GM12878 (cell line): ENCODE results near the gene SLC46A2. TPM values are rescaled to one million over a fixed set of nuclear protein-coding genes. Genes with fewer than 3 reads are reported as not detected.

Source experiments
- ATAC-seq: fragments of 200-7000 bp; cut with Tn5 transposase; 3 replicates; pipeline ENCODE4 v1.9.1; 2020; ENCODE audit warnings: mild to moderate bottlenecking, moderate library complexity
- BruUV-seq: library from RNA; stranded (reverse); fragments of 400-500 nt; replicated peaks from 2 replicates; lab custom pipeline; 2021; lab: Mats Ljungman, UMichigan
- CTCF ChIA-PET: fragments of 300-600 bp; sonication (Branson Sonifier 250); formaldehyde crosslinking; extraction: SDS; loops from one replicate; lab custom pipeline; 2021; ENCODE audit warnings: inconsistent platforms; lab: Yijun Ruan, JAX
- POLR2A ChIA-PET: fragments of 350-600 bp; formaldehyde crosslinking; extraction: SDS; loops from one replicate; lab custom pipeline; 2021; ENCODE audit warnings: inconsistent platforms; lab: Charles Lee
- RAD21 ChIA-PET: fragments of 300-600 bp; sonication (Branson Sonifier 250); formaldehyde crosslinking; loops from one replicate; lab custom pipeline; 2023; ENCODE audit warnings: antibody characterized with exemption; ENCODE audit not compliant: unreplicated experiment; lab: Charles Lee
- SMC1A ChIA-PET: fragments of 300-600 bp; sonication (Branson Sonifier 250); formaldehyde crosslinking; loops from one replicate; lab custom pipeline; 2023; ENCODE audit not compliant: unreplicated experiment, uncharacterized antibody; lab: Charles Lee
- DNase-seq: peaks from one replicate; pipeline ENCODE4 v3.0.0-alpha.2; 2011; ENCODE audit warnings: low read depth, low spot score
- FAIRE-seq: peaks from 3 replicates; lab custom pipeline; 2011; peaks lifted over from hg19 to GRCh38; lab: Jason Lieb, UNC
- H2AFZ ChIP-seq: 2 replicates; pipeline ENCODE4 v1.6.0; 2011; ENCODE audit warnings: low read depth, low read length, control low read depth; ENCODE audit not compliant: control insufficient read depth
- H3K27ac ChIP-seq: 2 replicates; pipeline ENCODE4 v1.5.1; 2011; ENCODE audit warnings: control low read depth; ENCODE audit not compliant: control insufficient read depth, insufficient read depth
- H3K27me3 ChIP-seq, 2 experiments: replicated peaks in 1 of 2; 2 replicates each; pipeline versions ENCODE4 v1.6.0 to v1.6.1; 2011; ENCODE audit warnings: low read length in 1 of 2; ENCODE audit not compliant: control insufficient read depth in 2 of 2, insufficient read depth in 2 of 2
- H3K36me3 ChIP-seq, 2 experiments: 2 replicates each; pipeline ENCODE4 v1.5.1; 2011; ENCODE audit warnings: low read length in 1 of 2; ENCODE audit not compliant: control insufficient read depth in 2 of 2, insufficient read depth in 2 of 2
- H3K4me1 ChIP-seq: 2 replicates; pipeline ENCODE4 v1.6.1; 2011; ENCODE audit warnings: mild to moderate bottlenecking, low read length, moderate library complexity, mixed read lengths; ENCODE audit not compliant: control insufficient read depth, insufficient read depth
- H3K4me2 ChIP-seq: 2 replicates; pipeline ENCODE4 v1.6.0; 2011; ENCODE audit warnings: control low read depth; ENCODE audit not compliant: control insufficient read depth, insufficient read depth
- H3K4me3 ChIP-seq: fragments of 200-600 bp; sonication (generic); 2 replicates; pipeline ENCODE4 v1.5.1; 2016
- H3K79me2 ChIP-seq: 2 replicates; pipeline ENCODE4 v1.6.0; 2011; ENCODE audit warnings: low read length; ENCODE audit not compliant: control insufficient read depth, insufficient read depth
- H3K9ac ChIP-seq: 2 replicates; pipeline ENCODE4 v1.8.0; 2011; ENCODE audit warnings: low read length, control low read depth, mixed read lengths; ENCODE audit not compliant: control insufficient read depth, insufficient read depth
- H3K9me3 ChIP-seq: replicated peaks from 3 replicates; pipeline ENCODE4 v1.5.1; 2011; ENCODE audit warnings: mild to moderate bottlenecking, low read length; ENCODE audit not compliant: control insufficient read depth, insufficient read depth
- H4K20me1 ChIP-seq: 2 replicates; pipeline ENCODE4 v1.6.0; 2011; ENCODE audit not compliant: control insufficient read depth, insufficient read depth
- EED ChIP-seq: sonication (generic); IDR thresholded peaks from 2 replicates; pipeline ENCODE4 v1.6.1; 2016; ENCODE audit warnings: antibody characterized with exemption, low read depth
- IRF4 ChIP-seq: IDR thresholded peaks from 2 replicates; pipeline ENCODE4 v1.6.1; 2011; ENCODE audit warnings: low read depth, low read length
- NR2F1 ChIP-seq: fragments of 450-650 bp; conservative IDR thresholded peaks from 2 replicates; pipeline ENCODE4 v1.6.1; 2017; ENCODE audit warnings: mild to moderate bottlenecking
- RB1 ChIP-seq: fragments of 450-650 bp; formaldehyde crosslinking; IDR thresholded peaks from 2 replicates; pipeline ENCODE4 v1.6.1; 2017; ENCODE audit warnings: mild to moderate bottlenecking, borderline replicate concordance
- RUNX3 ChIP-seq: IDR thresholded peaks from 2 replicates; pipeline ENCODE4 v1.6.1; 2012; ENCODE audit warnings: low read length, inconsistent platforms
- SP1 ChIP-seq: IDR thresholded peaks from one replicate; pipeline ENCODE4 v1.6.1; 2011; ENCODE audit warnings: low read depth, low read length
- TCF12 ChIP-seq: IDR thresholded peaks from 2 replicates; pipeline ENCODE4 v1.6.1; 2011; ENCODE audit warnings: low read depth, mild to moderate bottlenecking, low read length
- WGBS: methylation state at CpG from one replicate; pipeline ENCODE4 v1.1.6; 2016; ENCODE audit warnings: low lambda C conversion rate; ENCODE audit not compliant: insufficient replicate concordance, insufficient coverage; ENCODE audit errors: missing lambda C conversion rate; 5-methylcytosine and 5-hydroxymethylcytosine counted together
- in situ Hi-C: fragments of 300-500 bp; cut with MboI; formaldehyde crosslinking; loops from 9 replicates; pipeline ENCODE4 v1.14.3; 2018; ENCODE audit warnings: mixed read lengths
- intact Hi-C: fragments of 100-400 bp; cut with micrococcal nuclease; formaldehyde crosslinking; loops from one replicate; pipeline ENCODE4 v1.14.2; 2022; ENCODE audit not compliant: unreplicated experiment
- polyA plus RNA-seq, 11 experiments: library from polyadenylated mRNA; depleted of rRNA in 4 of 11; unstranded in 6 of 11; stranded (reverse) in 5 of 11; fragments of >200 nt; fragmentation: Nextera tagmentation in 4 of 11; fragmentation: Illumina TruSeq in 1 of 11; extraction: Ambion mirVana in 4 of 11; extraction: Trizol in 1 of 11; gene quantifications; 1 replicate in 1 of 11; 2 replicates in 10 of 11; pipeline versions ENCODE4 v1.2.1 to v1.2.3, GENCODE V29; 2011 to 2016; ENCODE audit warnings: inconsistent platforms in 2 of 11, missing spikeins in 2 of 11, low read depth in 1 of 11
- total RNA-seq, 4 experiments: library from RNA; depleted of rRNA in 3 of 4; stranded (reverse); fragments of >200 nt in 3 of 4; fragmentation: Illumina TruSeq in 1 of 4; extraction: Trizol in 1 of 4; gene quantifications; 2 replicates each; pipeline versions ENCODE4 v1.2.1 to v1.2.3, GENCODE V29; 2013 to 2021
- TF ChIP-seq, protein P1 (sequence below): IDR thresholded peaks from 2 replicates; pipeline ENCODE4 v1.6.1; 2011; ENCODE audit warnings: borderline replicate concordance, low read depth, mild to moderate bottlenecking, moderate library complexity, low read length; ENCODE audit not compliant: insufficient read depth, poor library complexity, severe bottlenecking
- TF ChIP-seq, protein P2 (sequence below), 3 experiments: IDR thresholded peaks in 2 of 3; conservative IDR thresholded peaks in 1 of 3; 2 replicates each; pipeline ENCODE4 v1.5.1; 2011; ENCODE audit warnings: low read depth in 3 of 3, low read length in 3 of 3, mild to moderate bottlenecking in 3 of 3, control low read depth in 2 of 3, moderate library complexity in 2 of 3, inconsistent platforms in 1 of 3, mixed read lengths in 1 of 3; ENCODE audit not compliant: control insufficient read depth in 2 of 3, insufficient read depth in 1 of 3; ENCODE audit errors: extremely low read depth in 1 of 3

The SLC46A2 gene
- total and polyA plus RNA-seq, 10 of the 15 experiments (the other 5 are each of a cell fraction or from before 2014, with no cell fraction given) = not detected

DNA sequence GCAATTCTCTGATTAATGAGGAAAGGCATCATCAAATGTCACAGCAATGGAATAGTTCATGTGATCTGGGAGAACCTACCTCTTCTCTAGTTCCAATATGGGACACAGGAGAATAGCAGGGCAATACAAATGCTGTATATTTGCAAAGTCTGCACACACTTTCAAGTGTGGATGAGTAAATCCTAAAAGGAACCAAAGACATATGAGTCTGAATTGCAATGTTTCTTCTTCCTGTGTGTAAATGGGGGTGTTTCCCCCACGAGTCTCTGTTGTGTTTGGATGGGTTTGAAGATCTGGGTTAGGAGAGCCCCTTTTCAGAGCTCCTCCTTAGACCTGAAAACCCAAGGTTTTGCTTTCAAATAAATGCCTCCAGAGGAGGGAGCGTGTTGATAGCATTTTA, 26.9 kb downstream of the SLC46A2 start:
- BruUV-seq = no TSS peak
- ChIA-PET CTCF (interaction anchor here (2.3 kb wide), 1 partner anchor 39 kb away, joined by 10 read pairs; no protein-coding TSS in a partner anchor), SMC1A (no interaction called here), RAD21 (no interaction called here), POLR2A (no interaction called here)
- in situ Hi-C loops (no loop called here), intact Hi-C loops (no loop called here)
- 25% methylated on average over 2 of the region's 2 CpGs for WGBS
- TF ChIP-seq, protein P1, sequence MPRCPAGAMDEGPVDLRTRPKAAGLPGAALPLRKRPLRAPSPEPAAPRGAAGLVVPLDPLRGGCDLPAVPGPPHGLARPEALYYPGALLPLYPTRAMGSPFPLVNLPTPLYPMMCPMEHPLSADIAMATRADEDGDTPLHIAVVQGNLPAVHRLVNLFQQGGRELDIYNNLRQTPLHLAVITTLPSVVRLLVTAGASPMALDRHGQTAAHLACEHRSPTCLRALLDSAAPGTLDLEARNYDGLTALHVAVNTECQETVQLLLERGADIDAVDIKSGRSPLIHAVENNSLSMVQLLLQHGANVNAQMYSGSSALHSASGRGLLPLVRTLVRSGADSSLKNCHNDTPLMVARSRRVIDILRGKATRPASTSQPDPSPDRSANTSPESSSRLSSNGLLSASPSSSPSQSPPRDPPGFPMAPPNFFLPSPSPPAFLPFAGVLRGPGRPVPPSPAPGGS = peak; percentile 55
- no peak for TF ChIP-seq SP1
- H3K27me3 ChIP-seq = no peaks in the 10 kb centered on the region; a peak in 1 of 4 replicates
- no peaks in the 10 kb centered on the region; the same call in 1 of the 2 replicates for H4K20me1 ChIP-seq
- peaks cover 42% of the 10 kb centered on the region for H3K4me1 ChIP-seq
- no peaks in the 10 kb centered on the region for H3K36me3 ChIP-seq
- H3K9ac ChIP-seq = no peak overlapping the region
- ATAC-seq = peak; percentile 27; the same call in 1 of the 3 replicates
- no peaks in the 10 kb centered on the region for H3K79me2 ChIP-seq
- FAIRE-seq = no peak
- H3K4me2 ChIP-seq = peak overlapping the region; percentile 56
- no peak overlapping the region; the same call in 1 of the 2 replicates for H3K27ac ChIP-seq
- H2AFZ ChIP-seq = no peak overlapping the region
- no peak for DNase-seq
- peak overlapping the region; percentile 5; the same call in 1 of the 2 replicates for H3K4me3 ChIP-seq
- H3K9me3 ChIP-seq = no peaks in the 10 kb centered on the region

- RAD21 ChIA-PET = no interaction called here
Observed at GRCh38 chr9:112863214-112863613, 27.5 kb downstream of the SLC46A2 start.

More at GRCh38 chr9:112863214-112863613, 27.5 kb downstream of the SLC46A2 start:
- Histone ChIP-seq H3K36me3 (no peaks in the 10 kb centered on the region), H3K4me1 (peaks cover 42% of the 10 kb centered on the region), H3K4me2 (peak overlapping the region; percentile 56; the same call in 1 of the 2 replicates), H3K27ac (peak overlapping the region; percentile 38; the same call in 1 of the 2 replicates), H4K20me1 (no peaks in the 10 kb centered on the region; the same call in 1 of the 2 replicates), H3K79me2 (no peaks in the 10 kb centered on the region), H3K9ac (no peak overlapping the region), H2AFZ (no peak overlapping the region), H3K9me3 (no peaks in the 10 kb centered on the region), H3K27me3 (no peaks in the 10 kb centered on the region; a peak in 1 of 4 replicates), H3K4me3 (0 out of 2 replicates have a peak overlapping the region, but pooled peaks have one; percentile 5)
- TF ChIP-seq RB1 (no peak), NR2F1 (no peak), RUNX3 (peak; percentile 52), IRF4 (no peak), TCF12 (0 out of 2 replicates have a peak, but pooled peaks have one; percentile 46), EED (peak; percentile 36; the same call in 1 of the 2 replicates)
- TF ChIP-seq, protein P2, sequence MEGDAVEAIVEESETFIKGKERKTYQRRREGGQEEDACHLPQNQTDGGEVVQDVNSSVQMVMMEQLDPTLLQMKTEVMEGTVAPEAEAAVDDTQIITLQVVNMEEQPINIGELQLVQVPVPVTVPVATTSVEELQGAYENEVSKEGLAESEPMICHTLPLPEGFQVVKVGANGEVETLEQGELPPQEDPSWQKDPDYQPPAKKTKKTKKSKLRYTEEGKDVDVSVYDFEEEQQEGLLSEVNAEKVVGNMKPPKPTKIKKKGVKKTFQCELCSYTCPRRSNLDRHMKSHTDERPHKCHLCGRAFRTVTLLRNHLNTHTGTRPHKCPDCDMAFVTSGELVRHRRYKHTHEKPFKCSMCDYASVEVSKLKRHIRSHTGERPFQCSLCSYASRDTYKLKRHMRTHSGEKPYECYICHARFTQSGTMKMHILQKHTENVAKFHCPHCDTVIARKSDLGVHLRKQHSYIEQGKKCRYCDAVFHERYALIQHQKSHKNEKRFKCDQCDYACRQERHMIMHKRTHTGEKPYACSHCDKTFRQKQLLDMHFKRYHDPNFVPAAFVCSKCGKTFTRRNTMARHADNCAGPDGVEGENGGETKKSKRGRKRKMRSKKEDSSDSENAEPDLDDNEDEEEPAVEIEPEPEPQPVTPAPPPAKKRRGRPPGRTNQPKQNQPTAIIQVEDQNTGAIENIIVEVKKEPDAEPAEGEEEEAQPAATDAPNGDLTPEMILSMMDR (IDR thresholded peaks at IDR 0.05 in 2 of 3, conservative IDR thresholded peaks at IDR 0.05 in 1 of 3; ENCODE audit: control insufficient read depth in 2 of 3, extremely low read depth in 1 of 3, insufficient read depth in 1 of 3, low read depth in 3 of 3, low read length in 3 of 3) = no peak
- intact Hi-C loops = no loop called here
- ChIA-PET SMC1A (no interaction called here), POLR2A (no interaction called here), CTCF (interaction anchor here (2.3 kb wide), 1 partner anchor 40 kb away, joined by 10 read pairs; no protein-coding TSS in a partner anchor)
- 0% methylated on average over 4 of the region's 4 CpGs for WGBS
- DNase-seq (no peak), ATAC-seq (no peak), FAIRE-seq (no peak)
- BruUV-seq = no TSS peak
- in situ Hi-C loops = no loop called here
